GM12865 (cell line): Measurements from ENCODE around the gene PRUNE2.

Experiments used
- DNase-seq: peaks from one replicate; pipeline ENCODE4 v3.0.0; 2010; ENCODE audit warnings: low read depth
- H3K4me3 ChIP-seq: 2 replicates; pipeline ENCODE4 v1.5.1; 2011; ENCODE audit warnings: mild to moderate bottlenecking, low read depth, low read length, control low read depth
- CTCF ChIP-seq: IDR thresholded peaks from 2 replicates; pipeline ENCODE4 v1.5.1; 2011; ENCODE audit warnings: low read length, control low read depth, low read depth, inconsistent platforms; ENCODE audit not compliant: insufficient read depth; ENCODE audit errors: missing control alignments

The PRUNE2 gene

GRCh38 chr9:76608575-76609273 lies 297.2 kb downstream of the PRUNE2 start:
- no peak for DNase-seq
- no peak for TF ChIP-seq CTCF
- no peak overlapping the region for H3K4me3 ChIP-seq

- no peak overlapping the region for H3K4me3 ChIP-seq
- TF ChIP-seq CTCF: no peak
- no peak for DNase-seq
These were observed 298.0 kb downstream of the PRUNE2 start for GRCh38 chr9:76607730-76608436.

GRCh38 chr9:76605321-76605900 lies 300.5 kb downstream of the PRUNE2 start:
- DNase-seq: peak; percentile 22
- TF ChIP-seq CTCF: no peak

GRCh38 chr9:76603931-76604570 lies 301.9 kb downstream of the PRUNE2 start:
- no peak for DNase-seq
- TF ChIP-seq CTCF: no peak
- H3K4me3 ChIP-seq: no peak overlapping the region

More at GRCh38 chr9:76605321-76605900, 300.5 kb downstream of the PRUNE2 start:
- H3K4me3 ChIP-seq: no peak overlapping the region

GRCh38 chr9:76603448-76603895 lies 302.4 kb downstream of the PRUNE2 start:
- H3K4me3 ChIP-seq: no peak overlapping the region
- no peak for TF ChIP-seq CTCF
- DNase-seq: no peak

GRCh38 chr9:76602199-76602598 lies 303.7 kb downstream of the PRUNE2 start:
- TF ChIP-seq CTCF: no peak
- DNase-seq: no peak

More at GRCh38 chr9:76602199-76602598, 303.7 kb downstream of the PRUNE2 start:
- H3K4me3 ChIP-seq: no peak overlapping the region
